Measurements from ENCODE around the gene USP9X.
"Not testable (repeated sequence)": the region's sequence is repeated elsewhere in the genome, so short reads cannot be mapped to it uniquely, and the experiment has no call there.

The USP9X gene

GRCh38 chrX:41085512-41085877 lies 250 bp downstream of the USP9X start:
- DNase-seq (ENCODE audit: low read depth, low spot score), result no peak

- DNase-seq (ENCODE audit: low read depth, low spot score), result peak; percentile 77
Measured at GRCh38 chrX:41085878-41086626, 807 bp downstream of the USP9X start.

GRCh38 chrX:41086627-41086932 lies 1.3 kb downstream of the USP9X start:
- no peak for DNase-seq (ENCODE audit: low read depth, low spot score)

GRCh38 chrX:41087201-41087600 lies 2.0 kb downstream of the USP9X start:
- DNase-seq (ENCODE audit: low read depth, low spot score), result peak; percentile 20

- peak; percentile 16 for DNase-seq (ENCODE audit: low read depth, low spot score)
Measured at GRCh38 chrX:41090568-41091238, 5.5 kb downstream of the USP9X start.

- DNase-seq (ENCODE audit: low read depth, low spot score), result no peak
Measured at GRCh38 chrX:41092776-41093175, 7.5 kb downstream of the USP9X start.

- DNase-seq (ENCODE audit: low read depth, low spot score), result no peak
Measured at GRCh38 chrX:41095174-41095573, 9.9 kb downstream of the USP9X start.

GRCh38 chrX:41095908-41096307 lies 10.7 kb downstream of the USP9X start:
- DNase-seq (ENCODE audit: low read depth, low spot score), result no peak

GRCh38 chrX:41096339-41096955 lies 11.2 kb downstream of the USP9X start:
- no peak for DNase-seq (ENCODE audit: low read depth, low spot score)

GRCh38 chrX:41097326-41097725 lies 12.1 kb downstream of the USP9X start:
- no peak for DNase-seq (ENCODE audit: low read depth, low spot score)

GRCh38 chrX:41100200-41100599 lies 15.0 kb downstream of the USP9X start:
- DNase-seq (ENCODE audit: low read depth, low spot score), result no peak

GRCh38 chrX:41100819-41101218 lies 15.6 kb downstream of the USP9X start:
- no peak for DNase-seq (ENCODE audit: low read depth, low spot score)

- DNase-seq (ENCODE audit: low read depth, low spot score), result no peak
Measured at GRCh38 chrX:41105005-41105404, 19.8 kb downstream of the USP9X start.

- not testable (repeated sequence) for DNase-seq (ENCODE audit: low read depth, low spot score)
Measured at GRCh38 chrX:41106257-41106656, 21.0 kb downstream of the USP9X start.

GRCh38 chrX:41108007-41108406 lies 22.8 kb downstream of the USP9X start:
- no peak for DNase-seq (ENCODE audit: low read depth, low spot score)

- DNase-seq (ENCODE audit: low read depth, low spot score), result no peak
Measured at GRCh38 chrX:41108463-41109205, 23.4 kb downstream of the USP9X start.

- DNase-seq (ENCODE audit: low read depth, low spot score), result no peak
Measured at GRCh38 chrX:41110801-41111625, 25.8 kb downstream of the USP9X start.

GRCh38 chrX:41115104-41115425 lies 29.8 kb downstream of the USP9X start:
- peak; percentile 49 for DNase-seq (ENCODE audit: low read depth, low spot score)

GRCh38 chrX:41116948-41117347 lies 31.7 kb downstream of the USP9X start:
- DNase-seq (ENCODE audit: low read depth, low spot score), result no peak

- no peak for DNase-seq (ENCODE audit: low read depth, low spot score)
Measured at GRCh38 chrX:41118156-41118555, 32.9 kb downstream of the USP9X start.

- DNase-seq (ENCODE audit: low read depth, low spot score), result no peak
Measured at GRCh38 chrX:41119803-41120202, 34.6 kb downstream of the USP9X start.

- no peak for DNase-seq (ENCODE audit: low read depth, low spot score)
Measured at GRCh38 chrX:41121766-41122165, 36.5 kb downstream of the USP9X start.

Measured in astrocyte of the hippocampus (primary cell).